HG03045 (cell line): ENCODE measurements around the gene MMP10.
"Not testable (repeated sequence)": the region's sequence is repeated elsewhere in the genome, so short reads cannot be mapped to it uniquely, and the experiment has no call there.

Experiments used
- ATAC-seq: cut with Tn5 transposase; IDR thresholded peaks from one replicate; pipeline ENCODE4 v1.9.1; 2021; ENCODE audit warnings: mild to moderate bottlenecking, moderate library complexity; ENCODE audit not compliant: unreplicated experiment

The MMP10 gene

GRCh38 chr11:102784380-102784779, 4.0 kb upstream of the MMP10 start:
- no peak for ATAC-seq

- no peak for ATAC-seq
These were observed 3.3 kb upstream of the MMP10 start for GRCh38 chr11:102783720-102784119.

GRCh38 chr11:102783016-102783415, 2.6 kb upstream of the MMP10 start:
- no peak for ATAC-seq

GRCh38 chr11:102781676-102782075, 1.2 kb upstream of the MMP10 start:
- ATAC-seq = no peak

- no peak for ATAC-seq
These were observed 4.0 kb downstream of the MMP10 start for GRCh38 chr11:102776454-102776853.

- no peak for ATAC-seq
These were observed 7.0 kb downstream of the MMP10 start for GRCh38 chr11:102773386-102773785.

GRCh38 chr11:102771351-102771750, 9.1 kb downstream of the MMP10 start:
- no peak for ATAC-seq

GRCh38 chr11:102770191-102770590, 10.2 kb downstream of the MMP10 start:
- ATAC-seq = no peak

- ATAC-seq = no peak
These were observed 12.6 kb downstream of the MMP10 start for GRCh38 chr11:102767800-102768199.

GRCh38 chr11:102763440-102763839, 17.0 kb downstream of the MMP10 start:
- ATAC-seq = no peak

- no peak for ATAC-seq
These were observed 18.1 kb downstream of the MMP10 start for GRCh38 chr11:102762361-102762767.

GRCh38 chr11:102761646-102762238, 18.7 kb downstream of the MMP10 start:
- no peak for ATAC-seq

- ATAC-seq = no peak
These were observed 19.9 kb downstream of the MMP10 start for GRCh38 chr11:102760344-102761035.

- no peak for ATAC-seq
These were observed 22.4 kb downstream of the MMP10 start for GRCh38 chr11:102757823-102758549.

- ATAC-seq = no peak
These were observed 27.2 kb downstream of the MMP10 start for GRCh38 chr11:102753267-102753666.

- ATAC-seq = no peak
These were observed 28.8 kb downstream of the MMP10 start for GRCh38 chr11:102751673-102752072.

- ATAC-seq = no peak
These were observed 31.2 kb downstream of the MMP10 start for GRCh38 chr11:102749101-102749722.

- not testable (repeated sequence) for ATAC-seq
These were observed 33.5 kb downstream of the MMP10 start for GRCh38 chr11:102746746-102747578.

- no peak for ATAC-seq
These were observed 45.8 kb downstream of the MMP10 start for GRCh38 chr11:102734650-102735049.

- peak; percentile 64 for ATAC-seq
These were observed 47.1 kb downstream of the MMP10 start for GRCh38 chr11:102733232-102733875.
